Measurements from ENCODE around the gene SLC6A7.

DNA sequence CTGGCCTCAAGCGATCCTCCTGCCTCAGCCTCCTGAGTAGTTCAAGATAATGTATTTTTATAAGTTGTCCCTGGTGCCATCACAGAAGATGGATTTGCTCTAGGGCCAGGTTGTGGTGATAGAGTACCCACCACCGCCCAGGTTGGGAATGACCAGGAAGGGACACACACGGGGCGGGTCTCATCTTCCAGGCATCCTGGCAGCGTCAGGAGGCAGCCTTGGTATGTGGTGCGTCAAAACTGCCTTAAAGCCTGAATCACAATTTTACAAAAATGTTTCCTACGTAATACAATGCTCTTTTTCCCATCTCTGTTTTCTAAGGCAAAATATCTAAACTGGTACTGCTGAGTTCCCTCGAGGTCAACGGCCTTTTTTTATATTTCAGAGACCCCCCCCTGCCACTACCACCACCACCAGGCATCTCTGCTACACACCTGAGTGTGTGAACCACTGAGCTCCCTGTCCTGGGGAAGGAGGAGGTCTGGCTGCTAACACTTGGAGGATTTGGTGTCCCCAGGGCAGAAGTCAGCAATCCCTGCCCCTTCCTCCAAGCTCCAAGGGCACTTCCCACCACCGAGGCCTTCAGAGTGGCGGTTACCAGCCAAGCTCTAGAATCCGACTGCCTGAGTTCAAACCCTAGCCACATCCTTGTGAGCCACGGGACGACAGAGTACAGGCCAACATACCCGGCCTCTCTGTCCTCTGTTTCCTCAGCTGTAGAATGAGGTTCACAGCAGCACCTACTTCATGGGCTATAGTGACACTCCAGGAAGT, 47.3 kb downstream of the SLC6A7 start:
- TF ChIP-seq, protein P1, sequence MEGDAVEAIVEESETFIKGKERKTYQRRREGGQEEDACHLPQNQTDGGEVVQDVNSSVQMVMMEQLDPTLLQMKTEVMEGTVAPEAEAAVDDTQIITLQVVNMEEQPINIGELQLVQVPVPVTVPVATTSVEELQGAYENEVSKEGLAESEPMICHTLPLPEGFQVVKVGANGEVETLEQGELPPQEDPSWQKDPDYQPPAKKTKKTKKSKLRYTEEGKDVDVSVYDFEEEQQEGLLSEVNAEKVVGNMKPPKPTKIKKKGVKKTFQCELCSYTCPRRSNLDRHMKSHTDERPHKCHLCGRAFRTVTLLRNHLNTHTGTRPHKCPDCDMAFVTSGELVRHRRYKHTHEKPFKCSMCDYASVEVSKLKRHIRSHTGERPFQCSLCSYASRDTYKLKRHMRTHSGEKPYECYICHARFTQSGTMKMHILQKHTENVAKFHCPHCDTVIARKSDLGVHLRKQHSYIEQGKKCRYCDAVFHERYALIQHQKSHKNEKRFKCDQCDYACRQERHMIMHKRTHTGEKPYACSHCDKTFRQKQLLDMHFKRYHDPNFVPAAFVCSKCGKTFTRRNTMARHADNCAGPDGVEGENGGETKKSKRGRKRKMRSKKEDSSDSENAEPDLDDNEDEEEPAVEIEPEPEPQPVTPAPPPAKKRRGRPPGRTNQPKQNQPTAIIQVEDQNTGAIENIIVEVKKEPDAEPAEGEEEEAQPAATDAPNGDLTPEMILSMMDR (IDR thresholded peaks at IDR 0.05): no peak
- TF ChIP-seq EP300 (IDR thresholded peaks at IDR 0.05) (no peak), POLR2A (IDR thresholded peaks at IDR 0.05) (no peak)

Measured in gastroesophageal sphincter (tissue), 3 donors.